Aorta (tissue), 5 donors: ENCODE results near the gene PTHLH. TPM values are rescaled to one million over a fixed set of nuclear protein-coding genes. Genes with fewer than 3 reads are reported as not detected.

Experiments
- ATAC-seq: fragments of 200-7000 bp; cut with Tn5 transposase; one replicate; pipeline ENCODE4 v1.9.1; 2022; ENCODE audit warnings: moderate library complexity; ENCODE audit not compliant: low FRiP score
- DNase-seq, 2 donors: peaks; one replicate each; pipeline ENCODE4 v3.0.0-alpha.2; 2020
- H3K27ac ChIP-seq, 2 donors: one replicate each; pipeline ENCODE4 v1.5.1; 2013; ENCODE audit warnings: low read length in 2 of 2, mild to moderate bottlenecking in 2 of 2, moderate library complexity in 2 of 2, control low read depth in 1 of 2, inconsistent platforms in 1 of 2, low read depth in 1 of 2
- H3K27me3 ChIP-seq, 2 donors: one replicate each; pipeline ENCODE4 v1.6.1; 2013; ENCODE audit warnings: control low read depth in 1 of 2, low read length in 1 of 2, mild to moderate bottlenecking in 1 of 2, moderate library complexity in 1 of 2; ENCODE audit not compliant: insufficient read depth in 2 of 2, control insufficient read depth in 1 of 2
- H3K36me3 ChIP-seq, 2 donors: one replicate each; pipeline ENCODE4 v1.6.1; 2013; ENCODE audit warnings: control low read depth in 1 of 2, low read length in 1 of 2, mild to moderate bottlenecking in 1 of 2; ENCODE audit not compliant: insufficient read depth in 2 of 2, control insufficient read depth in 1 of 2
- H3K4me1 ChIP-seq, 2 donors: one replicate each; pipeline ENCODE4 v1.6.1; 2013; ENCODE audit warnings: low read length in 2 of 2, control low read depth in 1 of 2, mild to moderate bottlenecking in 1 of 2, moderate library complexity in 1 of 2; ENCODE audit not compliant: insufficient read depth in 2 of 2, control insufficient read depth in 1 of 2
- H3K4me3 ChIP-seq, 2 donors: one replicate each; pipeline ENCODE4 v1.5.1; 2013; ENCODE audit warnings: low read length in 2 of 2, control low read depth in 1 of 2, mild to moderate bottlenecking in 1 of 2
- H3K9me3 ChIP-seq: one replicate; pipeline ENCODE4 v1.6.1; 2013; ENCODE audit warnings: mild to moderate bottlenecking, low read length; ENCODE audit not compliant: control insufficient read depth
- WGBS, 2 donors: extraction: QIAGEN DNeasy Blood & Tissue Kit; methylation state at CpG; one replicate each; pipeline ENCODE4 v1.1.7; 2013; 5-methylcytosine and 5-hydroxymethylcytosine counted together
- intact Hi-C, 2 donors: fragments of 100-400 bp; cut with DNase I; formaldehyde crosslinking; loops; one replicate each; pipeline versions ENCODE4 v1.14.2 to v1.15.0; 2022
- polyA plus RNA-seq, 2 donors: library from polyadenylated mRNA; stranded (reverse); fragments of 200-250 nt; gene quantifications; one replicate each; pipeline ENCODE4 v1.2.3, GENCODE V29; 2013
- total RNA-seq, 2 donors: library from RNA; stranded (reverse); fragmentation: NEBNext Ultra II Directional; extraction: Animal tissue kit (Norgen Biotek cat#: 25700); gene quantifications; one replicate each; pipeline ENCODE4 v1.2.1, GENCODE V29; 2021
- donor health status: healthy with polysubstance abuse.
- donor health status: Bipolar disorder and iron deficiency.
- donor health status: DM: no; HTN: no; CAD: no.
- donor health status: DM: no; HTN: no; CAD: no.
- donor health status: DM: yes; HTN: yes; CAD: no.

The PTHLH gene
- total and polyA plus RNA-seq, 4 donors: 2.3 to 7.1 (median 4.5) TPM

DNA sequence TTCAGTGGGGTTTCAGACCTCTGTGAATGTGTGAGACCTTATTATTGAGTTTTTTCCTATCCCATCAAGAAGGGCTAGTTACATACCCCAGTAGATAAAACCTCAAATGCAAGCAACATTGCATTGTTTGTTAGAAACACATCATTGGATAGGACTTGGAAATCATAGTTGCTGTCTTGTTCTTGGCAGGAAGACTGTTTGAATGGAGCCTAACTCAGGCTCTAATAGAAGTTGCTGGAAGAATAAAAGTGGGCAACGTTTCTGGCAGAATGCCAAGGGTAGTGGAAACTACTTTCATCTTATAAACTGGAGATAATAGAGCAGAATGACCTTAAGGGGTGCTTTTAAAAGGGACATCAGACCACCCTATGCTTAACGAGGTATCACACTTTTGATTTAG is 9.9 kb upstream of the PTHLH start:
- Histone ChIP-seq H3K27me3 (no peaks in the 10 kb centered on the region), H3K4me3 (no peak overlapping the region), H3K9me3 (no peaks in the 10 kb centered on the region), H3K36me3 (no peaks in the 10 kb centered on the region), H3K4me1 (no peaks in the 10 kb centered on the region), H3K27ac (no peak overlapping the region)
- intact Hi-C loops: no loop called here
- 40 to 43% methylated on average over 2 of the region's 2 CpGs for WGBS, 2 donors
- DNase-seq: no peak
- ATAC-seq: no peak

DNA sequence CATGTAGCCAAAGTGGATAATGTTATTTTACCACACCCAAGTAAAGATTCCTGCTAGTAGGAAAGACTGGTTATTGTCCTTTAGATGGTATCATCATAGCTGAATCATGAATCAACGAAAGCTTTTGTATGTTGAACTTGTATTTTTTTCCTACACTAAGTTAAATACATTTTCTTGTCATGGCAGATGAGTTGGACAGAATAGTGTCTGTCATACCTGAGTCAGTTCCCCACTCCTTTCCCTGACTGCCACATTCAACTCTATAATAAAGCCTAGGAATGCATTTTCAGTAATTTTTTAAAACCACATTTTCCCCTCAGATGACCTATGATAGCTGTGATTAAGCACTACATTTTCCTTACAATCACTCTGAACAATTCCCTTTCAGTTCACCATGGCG is 9.3 kb upstream of the PTHLH start:
- Histone ChIP-seq H3K4me1 (no peaks in the 10 kb centered on the region), H3K27ac (no peak overlapping the region), H3K4me3 (no peak overlapping the region), H3K36me3 (no peaks in the 10 kb centered on the region), H3K9me3 (no peaks in the 10 kb centered on the region), H3K27me3 (no peaks in the 10 kb centered on the region)
- no peak for ATAC-seq
- 75 to 83% methylated on average over 2 of the region's 2 CpGs for WGBS, 2 donors
- intact Hi-C loops: no loop called here
- DNase-seq: no peak

DNA sequence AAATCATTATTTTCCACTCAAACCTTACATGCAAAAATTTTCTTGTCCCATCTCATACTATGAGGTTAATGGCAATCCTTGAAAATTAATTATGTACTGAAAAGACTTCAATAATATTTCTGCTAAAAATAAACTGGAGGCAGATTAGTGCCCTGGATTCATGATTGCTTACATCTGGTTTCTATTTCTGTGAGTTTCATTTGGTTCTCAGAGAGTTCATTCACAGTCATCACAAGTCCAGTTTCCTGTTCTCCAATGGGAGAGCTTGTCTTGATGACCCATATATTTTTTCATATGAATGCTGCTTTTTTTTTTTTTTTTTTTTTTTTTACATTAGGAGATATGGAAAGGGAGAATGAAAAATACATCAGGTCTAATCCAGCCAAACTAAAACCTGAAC is 6.6 kb upstream of the PTHLH start:
- DNase-seq (no peak), ATAC-seq (no peak)
- Histone ChIP-seq H3K36me3 (no peaks in the 10 kb centered on the region), H3K4me3 (no peak overlapping the region), H3K27ac (no peak overlapping the region), H3K27me3 (no peaks in the 10 kb centered on the region), H3K4me1 (no peaks in the 10 kb centered on the region), H3K9me3 (no peaks in the 10 kb centered on the region)
- intact Hi-C loops: no loop called here

DNA sequence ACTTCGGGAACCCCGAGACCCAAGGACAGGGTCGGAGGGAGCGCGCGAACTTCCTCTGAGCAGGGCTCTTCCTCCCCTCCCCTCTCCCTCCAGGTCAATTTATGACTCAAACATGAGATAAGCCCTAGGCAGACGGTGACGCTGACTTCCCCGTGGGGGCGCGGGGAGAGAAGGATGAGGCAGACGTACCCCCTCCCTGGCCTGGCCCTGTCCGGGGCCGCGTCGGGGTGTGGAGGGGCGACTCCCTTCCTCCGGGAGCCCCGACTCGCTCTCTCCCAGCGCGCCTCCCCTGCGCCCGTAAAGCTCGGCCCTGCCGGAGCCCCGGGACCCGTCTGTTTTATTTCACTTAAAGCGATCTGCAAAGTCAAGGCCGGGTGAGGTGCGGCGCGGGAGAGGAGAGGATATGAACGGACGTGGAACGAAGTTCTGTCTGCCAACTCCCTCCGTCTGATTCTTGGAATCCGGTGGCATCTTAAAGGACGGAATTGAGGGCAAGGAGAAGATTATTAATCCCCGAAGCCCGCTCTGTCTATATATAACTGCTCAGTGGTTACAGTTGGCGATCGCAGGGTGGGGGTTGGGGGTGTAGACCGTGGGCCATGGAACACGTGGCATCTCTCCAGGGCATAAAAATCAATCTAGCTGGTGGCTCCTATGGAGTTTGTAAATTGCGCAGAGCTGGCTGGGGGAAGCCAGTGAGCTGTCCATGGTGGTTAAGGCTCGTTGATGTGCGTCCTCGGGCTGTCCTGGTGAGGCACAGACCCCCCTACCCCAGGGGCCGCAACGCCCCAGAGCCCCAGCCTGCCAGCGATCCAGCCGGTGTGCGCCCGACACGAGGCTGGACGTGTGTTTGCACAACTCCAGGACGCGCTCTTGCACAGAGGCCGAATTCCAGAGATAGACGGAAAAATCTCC is 2.9 kb upstream of the PTHLH start:
- intact Hi-C loops: no loop called here
- Histone ChIP-seq H3K27ac (no peak overlapping the region), H3K4me1 (no peaks in the 10 kb centered on the region), H3K9me3 (no peaks in the 10 kb centered on the region), H3K27me3 (no peaks in the 10 kb centered on the region), H3K4me3 (peak overlapping the region in 1 of 2 donors; percentile 18), H3K36me3 (no peaks in the 10 kb centered on the region)
- 1% methylated on average over 58 to 61 of the region's 61 CpGs for WGBS, 2 donors
- DNase-seq (peak; percentile 45 to 81), ATAC-seq (peak; percentile 67)

DNA sequence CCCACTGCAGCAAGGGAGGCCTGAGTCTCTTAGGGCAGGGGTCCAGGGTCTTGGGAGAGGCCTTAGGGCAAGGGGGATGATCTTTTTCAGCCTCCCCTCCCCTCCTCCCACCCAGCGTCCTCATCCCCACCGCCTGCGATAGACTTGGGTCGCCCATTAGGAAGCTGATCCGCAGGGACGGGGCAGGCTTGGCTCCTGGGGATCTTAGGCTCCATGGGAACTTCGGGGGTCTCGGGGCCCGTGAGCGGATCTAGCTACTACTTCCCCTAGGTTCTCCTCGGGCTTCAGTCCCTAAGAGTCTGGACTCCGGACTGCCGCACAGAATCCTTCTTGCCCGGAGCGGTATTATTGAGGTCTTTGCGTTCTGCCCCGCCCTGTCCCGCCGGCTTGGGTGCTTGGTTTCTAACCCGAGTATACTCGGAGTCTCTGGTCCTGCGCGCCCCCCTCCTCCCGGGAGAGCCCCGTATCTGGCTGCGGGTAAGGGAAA is 2.2 kb upstream of the PTHLH start:
- Histone ChIP-seq H3K4me1 (no peaks in the 10 kb centered on the region), H3K27me3 (no peaks in the 10 kb centered on the region), H3K4me3 (peak overlapping the region in 1 of 2 donors; percentile 18), H3K27ac (no peak overlapping the region), H3K9me3 (no peaks in the 10 kb centered on the region), H3K36me3 (no peaks in the 10 kb centered on the region)
- intact Hi-C loops: no loop called here
- no peak for ATAC-seq
- DNase-seq: peak in 1 of 2 donors; percentile 74
- WGBS, 2 donors: 1 to 3% methylated on average over 25 to 26 of the region's 26 CpGs

DNA sequence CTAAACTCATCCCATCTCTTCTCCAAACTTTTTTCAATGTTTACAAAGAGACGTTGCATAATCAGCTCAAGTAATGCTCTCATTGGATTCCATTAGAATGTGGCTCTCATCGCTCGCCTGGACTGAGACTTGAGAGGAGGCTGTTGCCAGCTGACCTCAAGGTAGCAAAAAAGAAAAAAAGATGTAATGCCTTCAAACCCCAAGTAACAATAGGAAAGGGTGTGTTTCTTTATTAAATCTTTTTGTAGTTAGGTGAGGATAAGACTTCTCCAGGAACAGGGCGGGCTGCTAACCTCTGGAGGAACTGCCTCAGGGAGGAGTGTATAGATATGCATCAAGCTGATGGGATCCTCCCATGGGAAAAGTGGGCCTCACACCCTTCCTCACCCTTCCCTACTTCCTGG is 956 bp upstream of the PTHLH start:
- Histone ChIP-seq H3K36me3 (no peaks in the 10 kb centered on the region), H3K4me3 (no peak overlapping the region), H3K9me3 (no peaks in the 10 kb centered on the region), H3K4me1 (no peaks in the 10 kb centered on the region), H3K27ac (no peak overlapping the region), H3K27me3 (no peaks in the 10 kb centered on the region)
- DNase-seq (no peak), ATAC-seq (no peak)
- intact Hi-C loops: no loop called here
- 81 to 85% methylated on average over 4 of the region's 4 CpGs for WGBS, 2 donors

DNA sequence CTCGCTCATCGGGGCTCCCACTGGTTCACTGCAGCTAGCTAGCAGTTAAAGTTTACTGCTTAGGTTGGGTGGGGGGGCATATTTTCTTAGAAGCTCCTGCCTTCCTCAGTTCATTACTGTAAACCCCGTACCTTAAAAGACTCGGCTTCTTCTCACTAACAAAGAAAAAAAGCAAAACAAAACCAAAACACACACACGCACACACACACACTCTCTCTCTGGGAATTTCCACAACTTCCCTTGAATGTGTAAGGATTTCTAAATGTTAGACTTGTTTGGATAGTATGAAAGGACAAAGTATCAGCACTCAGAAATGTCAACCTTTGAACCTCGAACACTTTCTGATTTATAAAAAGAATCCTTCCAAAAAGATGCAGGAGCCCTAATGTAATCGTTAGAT is 927 bp downstream of the PTHLH start:
- Histone ChIP-seq H3K36me3 (no peaks in the 10 kb centered on the region), H3K27ac (no peak overlapping the region), H3K4me1 (no peaks in the 10 kb centered on the region), H3K27me3 (no peaks in the 10 kb centered on the region), H3K4me3 (no peak overlapping the region), H3K9me3 (no peaks in the 10 kb centered on the region)
- WGBS, 2 donors: 60 to 69% methylated on average over 7 of the region's 7 CpGs
- DNase-seq (no peak), ATAC-seq (no peak)
- intact Hi-C loops: loop anchor here in 1 of 2 donors (2.0 kb wide), 1 partner anchor 201 kb away; no protein-coding TSS in a partner anchor

DNA sequence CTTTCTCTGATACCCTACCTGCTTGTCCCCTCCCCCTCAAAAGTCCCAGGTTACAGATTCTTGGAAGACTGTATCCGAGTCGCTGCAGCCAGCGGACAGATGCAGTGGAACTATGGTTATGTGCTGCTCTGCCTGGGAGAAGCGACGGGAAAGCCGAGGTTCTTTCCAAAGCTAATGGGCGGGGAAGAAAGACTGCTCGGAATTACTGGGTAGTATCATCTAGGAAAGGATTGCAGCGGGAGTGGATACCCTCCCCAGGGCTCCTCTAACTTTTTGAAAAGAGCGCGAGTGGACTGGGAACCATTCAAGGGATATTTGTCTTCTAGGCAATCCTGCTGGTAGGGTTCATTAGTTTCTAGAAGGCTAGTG is 1.4 kb downstream of the PTHLH start:
- ATAC-seq (peak; percentile 45), DNase-seq (peak in 1 of 2 donors; percentile 64)
- Histone ChIP-seq H3K4me1 (no peaks in the 10 kb centered on the region), H3K27me3 (no peaks in the 10 kb centered on the region), H3K9me3 (no peaks in the 10 kb centered on the region), H3K4me3 (peak overlapping the region in 1 of 2 donors; percentile 64), H3K36me3 (no peaks in the 10 kb centered on the region), H3K27ac (no peak overlapping the region)
- intact Hi-C loops: loop anchor here in 1 of 2 donors (2.0 kb wide), 1 partner anchor 202 kb away; no protein-coding TSS in a partner anchor
- 24 to 40% methylated on average over 11 of the region's 11 CpGs for WGBS, 2 donors
